Adrenal gland (tissue), 12 donors: Measurements from ENCODE around the gene CDS2. TPM values are rescaled to one million over a fixed set of nuclear protein-coding genes. Genes with fewer than 3 reads are reported as not detected.
A peak's percentile ranks its signal among the peaks of the same experiment; 100 is the strongest.

Experiments
- DNase-seq, 7 donors: peaks; one replicate each; pipeline ENCODE4 v3.0.0-alpha.2; 2019 to 2020
- H3K27ac ChIP-seq, 5 donors: fragments of 200-600 bp; sonication (generic) in 4 of 5; 1 replicate in 3 of 5; 2 replicates in 2 of 5; pipeline versions ENCODE4 v1.5.1 to v1.8.0; 2016 to 2020; ENCODE audit warnings: mild to moderate bottlenecking in 1 of 5
- H3K27me3 ChIP-seq: fragments of 200-600 bp; 2 replicates; pipeline ENCODE4 v1.8.0; 2021
- H3K36me3 ChIP-seq, 2 donors: fragments of 200-600 bp; replicated peaks in 1 of 2; 1 replicate in 1 of 2; 2 replicates in 1 of 2; pipeline versions ENCODE4 v1.5.1 to v1.8.0; 2018 to 2022
- H3K4me1 ChIP-seq, 2 donors: fragments of 200-600 bp; replicated peaks in 1 of 2; 1 replicate in 1 of 2; 2 replicates in 1 of 2; pipeline versions ENCODE4 v1.5.1 to v1.8.0; 2018 to 2021
- H3K4me3 ChIP-seq, 4 donors: fragments of 200-600 bp; sonication (generic) in 3 of 4; one replicate each; pipeline ENCODE4 v1.5.1; 2016 to 2018
- H3K9me3 ChIP-seq, 3 donors: fragments of 200-600 bp; sonication (generic) in 1 of 3; replicated peaks in 1 of 3; 1 replicate in 2 of 3; 2 replicates in 1 of 3; pipeline versions ENCODE4 v1.5.1 to v1.8.0; 2016 to 2021
- POLR2A ChIP-seq, 2 donors: fragments of 450-650 bp; IDR thresholded peaks; one replicate each; pipeline ENCODE4 v1.6.1; 2017; ENCODE audit warnings: antibody characterized with exemption in 2 of 2, mild to moderate bottlenecking in 2 of 2, moderate library complexity in 1 of 2
- WGBS, 4 donors: extraction: QIAGEN DNeasy Blood & Tissue Kit in 2 of 4; methylation state at CpG; one replicate each; pipeline versions ENCODE4 v1.1.5 to v1.1.7; 2013 to 2017; 5-methylcytosine and 5-hydroxymethylcytosine counted together
- intact Hi-C, 2 donors: fragments of 100-400 bp; cut with DNase I; formaldehyde crosslinking; loops; one replicate each; pipeline versions ENCODE4 v1.14.1 to v1.15.0; 2022 to 2023
- polyA plus RNA-seq, 3 donors: library from polyadenylated mRNA; stranded (reverse); fragments of 200-250 nt in 2 of 3; fragments of 350-450 nt in 1 of 3; fragmentation: Illumina TruSeq in 1 of 3; extraction: RNeasy Lipid Tissue Mini Kit (QIAGEN cat#74804) in 1 of 3; gene quantifications; one replicate each; pipeline ENCODE4 v1.2.3, GENCODE V29; 2013 to 2014
- total RNA-seq, 9 donors: library from RNA; depleted of rRNA in 4 of 9; stranded (reverse); fragments of >200 nt in 4 of 9; fragments of 120-200 nt in 1 of 9; fragmentation: NEBNext Ultra II Directional in 1 of 9; extraction: Animal tissue kit (Norgen Biotek cat#: 25700) in 1 of 9; gene quantifications; one replicate each; pipeline versions ENCODE4 v1.1.0 to v1.2.4, GENCODE V29; 2013 to 2023
- TF ChIP-seq, protein P1 (sequence below), 6 experiments: fragments of 450-650 bp in 4 of 6; fragments of 200-600 bp in 2 of 6; sonication (generic) in 1 of 6; IDR thresholded peaks; 1 replicate in 5 of 6; 2 replicates in 1 of 6; pipeline versions ENCODE4 v1.5.1 to v1.8.0; 2016 to 2021; ENCODE audit warnings: antibody characterized with exemption in 6 of 6, mild to moderate bottlenecking in 2 of 6, moderate library complexity in 1 of 6
- donor health status: healthy with polysubstance abuse.
- donor health status: Bipolar disorder and iron deficiency.
- donor health status: DM: yes; HTN: yes; CAD: no.
- donor health status: DM: no; HTN: no; CAD: no.
- donor health status: DM: no; HTN: no; CAD: no.
- donor health status: DM: yes; HTN: yes; CAD: no.

CDS2 gene
- total and polyA plus RNA-seq, 12 donors: 11.8 to 71.0 (median 35.0) TPM

DNA sequence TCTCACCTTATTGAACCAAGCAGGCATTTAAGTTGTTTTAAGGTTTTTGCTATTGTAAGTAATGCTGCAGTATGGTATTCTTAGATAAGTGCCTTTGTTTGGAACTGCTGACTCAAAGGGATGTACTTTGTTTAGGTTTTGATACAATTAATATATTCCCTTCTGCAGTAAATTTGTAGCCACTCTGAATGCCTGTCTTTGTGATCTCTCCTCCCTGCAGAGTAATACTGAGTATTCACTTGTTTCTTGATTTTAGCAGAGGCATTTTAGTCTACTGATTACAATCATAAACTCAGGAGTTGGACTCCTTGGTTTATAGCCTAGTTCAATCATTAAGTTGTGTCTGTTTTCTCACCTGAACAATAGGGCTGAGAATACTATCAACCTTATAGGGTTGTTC lies 13.4 kb downstream of the CDS2 start:
- H3K36me3 ChIP-seq: no peaks in the 10 kb centered on the region
- H3K9me3 ChIP-seq: no peaks in the 10 kb centered on the region
- no peak overlapping the region for H3K27ac ChIP-seq
- no peaks in the 10 kb centered on the region for H3K27me3 ChIP-seq
- peaks cover 16 to 38% of the 10 kb centered on the region in 2 donors for H3K4me1 ChIP-seq
- DNase-seq: no peak
- TF ChIP-seq, protein P1, sequence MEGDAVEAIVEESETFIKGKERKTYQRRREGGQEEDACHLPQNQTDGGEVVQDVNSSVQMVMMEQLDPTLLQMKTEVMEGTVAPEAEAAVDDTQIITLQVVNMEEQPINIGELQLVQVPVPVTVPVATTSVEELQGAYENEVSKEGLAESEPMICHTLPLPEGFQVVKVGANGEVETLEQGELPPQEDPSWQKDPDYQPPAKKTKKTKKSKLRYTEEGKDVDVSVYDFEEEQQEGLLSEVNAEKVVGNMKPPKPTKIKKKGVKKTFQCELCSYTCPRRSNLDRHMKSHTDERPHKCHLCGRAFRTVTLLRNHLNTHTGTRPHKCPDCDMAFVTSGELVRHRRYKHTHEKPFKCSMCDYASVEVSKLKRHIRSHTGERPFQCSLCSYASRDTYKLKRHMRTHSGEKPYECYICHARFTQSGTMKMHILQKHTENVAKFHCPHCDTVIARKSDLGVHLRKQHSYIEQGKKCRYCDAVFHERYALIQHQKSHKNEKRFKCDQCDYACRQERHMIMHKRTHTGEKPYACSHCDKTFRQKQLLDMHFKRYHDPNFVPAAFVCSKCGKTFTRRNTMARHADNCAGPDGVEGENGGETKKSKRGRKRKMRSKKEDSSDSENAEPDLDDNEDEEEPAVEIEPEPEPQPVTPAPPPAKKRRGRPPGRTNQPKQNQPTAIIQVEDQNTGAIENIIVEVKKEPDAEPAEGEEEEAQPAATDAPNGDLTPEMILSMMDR (IDR thresholded peaks at IDR 0.05): no peak
- no peak for TF ChIP-seq POLR2A (IDR thresholded peaks at IDR 0.05)
- intact Hi-C loops: no loop called here
- H3K4me3 ChIP-seq: no peak overlapping the region

DNA sequence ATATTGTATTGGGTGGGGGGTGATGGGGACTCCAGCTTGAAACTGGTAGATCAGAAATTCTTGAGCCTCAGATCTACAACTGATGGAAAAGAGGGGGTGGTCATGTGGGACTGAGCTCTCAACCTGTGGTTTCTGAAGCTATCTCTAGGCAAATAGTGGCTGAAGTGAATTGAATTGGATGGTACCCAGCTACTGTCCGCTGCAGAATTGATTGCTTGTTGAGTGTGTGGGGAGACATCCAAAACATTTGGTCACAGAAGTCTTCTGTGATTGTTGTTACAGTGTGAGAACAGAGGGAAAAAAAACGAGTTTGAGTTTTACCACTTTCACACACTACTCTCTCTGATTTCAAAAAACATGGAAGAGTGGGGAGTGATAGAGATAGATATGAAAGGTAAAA lies 14.8 kb downstream of the CDS2 start:
- Histone ChIP-seq H3K4me1 (peaks cover 16 to 37% of the 10 kb centered on the region in 2 donors), H3K9me3 (no peaks in the 10 kb centered on the region), H3K36me3 (no peaks in the 10 kb centered on the region), H3K4me3 (no peak overlapping the region), H3K27me3 (no peaks in the 10 kb centered on the region), H3K27ac (no peak overlapping the region)
- intact Hi-C loops: no loop called here
- no peak for TF ChIP-seq POLR2A (IDR thresholded peaks at IDR 0.05)
- TF ChIP-seq, protein P1 (IDR thresholded peaks at IDR 0.05): no peak
- no peak for DNase-seq
- 70 to 88% (median 76%) methylated on average over 2 of the region's 2 CpGs for WGBS, 4 donors

DNA sequence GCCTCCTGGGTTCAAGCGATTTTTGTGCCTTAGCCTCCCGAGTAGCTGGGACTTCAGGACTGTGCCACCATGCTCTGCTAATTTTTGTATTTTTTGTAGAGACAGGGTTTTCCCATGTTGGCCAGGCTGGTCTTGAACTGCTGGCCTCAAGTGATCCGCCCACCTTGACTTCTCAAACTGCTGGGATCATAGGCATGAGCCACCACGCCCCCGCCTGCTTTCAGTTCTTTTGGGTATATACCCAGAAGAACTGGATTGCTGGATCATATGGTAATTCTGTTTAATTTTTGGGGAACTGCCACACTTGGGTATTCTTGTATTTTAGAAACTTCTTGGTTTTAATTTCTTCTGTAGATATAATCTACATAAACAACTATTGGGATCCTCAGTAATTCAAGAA lies 17.0 kb downstream of the CDS2 start:
- peak overlapping the region in 1 of 5 donors; percentile 20 for H3K27ac ChIP-seq
- H3K36me3 ChIP-seq: no peaks in the 10 kb centered on the region
- intact Hi-C loops: no loop called here
- TF ChIP-seq POLR2A (IDR thresholded peaks at IDR 0.05): no peak
- TF ChIP-seq, protein P1 (IDR thresholded peaks at IDR 0.05): no peak
- DNase-seq: peak in 1 of 7 donors; percentile 43
- no peaks in the 10 kb centered on the region for H3K9me3 ChIP-seq
- H3K4me1 ChIP-seq: peaks cover 20 to 59% of the 10 kb centered on the region in 2 donors
- H3K4me3 ChIP-seq: no peak overlapping the region
- H3K27me3 ChIP-seq: no peaks in the 10 kb centered on the region
- 91 to 97% (median 96%) methylated on average over 5 of the region's 5 CpGs for WGBS, 4 donors

DNA sequence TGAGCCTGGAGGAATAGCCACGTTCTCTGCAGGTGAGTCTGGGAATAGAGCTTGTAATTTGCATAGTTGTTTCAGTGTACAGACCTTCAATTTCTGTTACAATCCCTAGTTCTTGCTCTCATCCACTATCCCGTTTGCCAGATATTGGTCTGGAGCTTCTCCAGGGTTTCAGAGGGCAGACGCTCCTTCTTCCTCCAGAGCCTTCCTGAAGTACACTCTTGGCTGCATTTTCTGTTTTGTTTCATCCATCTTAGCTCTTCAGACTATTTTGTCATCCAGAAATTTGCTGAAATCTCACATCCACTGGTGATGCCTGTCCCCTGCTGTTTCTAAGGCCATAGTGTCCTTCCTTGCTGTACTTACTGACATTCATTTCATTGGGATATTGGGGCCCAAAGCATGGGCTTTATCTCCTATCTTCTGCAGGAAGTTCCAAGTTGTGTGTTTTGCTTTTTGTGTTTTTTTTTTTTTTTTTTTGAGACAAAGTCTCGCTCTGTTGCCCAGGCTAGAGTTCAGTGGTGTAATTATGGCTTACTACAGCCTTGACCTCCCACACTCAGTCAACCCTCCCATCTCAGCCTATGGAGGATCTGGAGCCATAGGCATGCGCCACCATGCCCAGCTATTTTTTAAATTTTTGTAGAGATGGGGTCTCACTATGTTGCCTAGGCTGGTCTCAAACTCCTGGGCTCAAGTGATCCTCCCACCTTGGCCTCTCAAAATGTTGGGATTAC lies 18.7 kb downstream of the CDS2 start:
- H3K27me3 ChIP-seq: no peaks in the 10 kb centered on the region
- 61 to 71% (median 65%) methylated on average over 5 of the region's 5 CpGs for whole genome bisulfite sequencing, 4 donors
- DNase-seq: peak in 1 of 7 donors; percentile 51
- no peak overlapping the region for H3K4me3 ChIP-seq
- intact Hi-C loops: no loop called here
- H3K27ac ChIP-seq: peak overlapping the region in 1 of 5 donors; percentile 24
- peaks cover 25 to 66% of the 10 kb centered on the region in 2 donors for H3K4me1 ChIP-seq
- no peaks in the 10 kb centered on the region for H3K9me3 ChIP-seq
- TF ChIP-seq, protein P1 (IDR thresholded peaks at IDR 0.05): peak in 1 of 6 experiments; percentile 8
- no peak for TF ChIP-seq POLR2A (IDR thresholded peaks at IDR 0.05)
- H3K36me3 ChIP-seq: no peaks in the 10 kb centered on the region
